Activated T-helper 1 cell treated with anti-CD3 and anti-CD28 coated beads, Interleukin-2, amount 50 U/mL, for 16 hours (primary cell): Measurements from ENCODE around the gene CA10.

Experiments
- DNase-seq, 2 donors: peaks; one replicate each; pipeline ENCODE4 v3.0.0-alpha.2; 2020; ENCODE audit warnings: low read depth in 1 of 2, low spot score in 1 of 2

CA10 gene

DNA sequence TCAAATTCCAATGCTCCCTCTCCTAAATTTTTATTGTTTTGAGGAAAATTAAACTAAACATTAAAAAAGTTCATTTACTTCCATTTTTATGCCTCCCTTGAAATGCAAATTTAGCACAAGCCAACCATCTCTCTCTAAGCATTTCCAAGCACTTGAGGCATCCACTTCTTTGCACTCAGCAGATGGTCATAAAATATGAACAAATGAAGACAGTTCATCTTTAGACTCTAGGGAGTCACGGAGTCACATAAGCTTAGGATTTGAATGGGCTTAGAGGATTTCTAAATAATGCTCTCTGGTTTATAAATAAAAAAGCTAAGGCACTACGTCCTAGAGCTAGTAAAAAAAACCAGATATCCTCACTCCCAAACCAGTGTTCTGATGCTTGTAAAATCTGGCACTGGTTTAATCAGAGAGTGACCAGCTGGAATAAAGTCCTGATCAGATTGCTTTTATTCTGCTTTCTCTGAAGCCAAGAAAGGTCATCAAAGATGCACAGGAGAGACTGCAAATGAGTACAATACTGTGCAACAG lies 204.2 kb downstream of the CA10 start:
- DNase-seq = no peak

DNA sequence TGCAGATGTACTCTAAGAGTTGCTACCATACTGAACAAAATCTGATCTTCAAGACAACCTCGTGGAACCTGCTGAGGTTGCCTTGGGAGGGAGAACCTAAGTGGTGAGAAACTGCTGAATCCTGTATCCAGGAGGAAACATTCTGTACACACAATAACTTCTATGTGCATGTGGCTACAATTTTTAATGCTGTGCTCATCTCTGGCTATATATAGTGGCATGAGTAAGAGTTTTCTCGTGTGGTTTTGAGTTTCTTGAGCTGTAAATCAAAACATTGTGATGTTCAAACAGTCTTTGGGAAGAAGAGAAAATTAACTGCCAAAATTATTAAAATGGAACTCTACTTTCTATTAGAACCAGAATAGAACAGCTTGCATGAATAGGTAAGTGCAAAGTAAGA lies 206.8 kb downstream of the CA10 start:
- DNase-seq = no peak

DNA sequence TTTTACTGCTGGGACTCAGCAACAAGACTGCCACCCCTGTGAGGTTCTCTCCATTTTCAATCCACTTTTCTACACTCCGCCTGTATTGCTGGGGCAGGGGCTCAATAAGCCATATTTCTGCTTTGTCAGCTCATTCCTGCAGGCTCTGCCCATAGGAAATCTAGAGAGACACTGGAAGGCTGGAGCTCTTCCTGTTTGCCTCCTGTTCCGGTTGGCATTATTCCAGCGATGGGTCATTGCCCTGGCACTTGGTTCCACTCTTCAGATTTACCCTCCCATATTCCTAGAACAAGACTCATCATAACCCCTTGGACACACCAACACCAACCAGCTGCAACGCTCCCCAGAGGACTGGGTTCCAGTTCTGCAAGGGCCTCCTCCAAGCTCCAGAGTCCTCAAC lies 210.4 kb downstream of the CA10 start:
- no peak for DNase-seq

DNA sequence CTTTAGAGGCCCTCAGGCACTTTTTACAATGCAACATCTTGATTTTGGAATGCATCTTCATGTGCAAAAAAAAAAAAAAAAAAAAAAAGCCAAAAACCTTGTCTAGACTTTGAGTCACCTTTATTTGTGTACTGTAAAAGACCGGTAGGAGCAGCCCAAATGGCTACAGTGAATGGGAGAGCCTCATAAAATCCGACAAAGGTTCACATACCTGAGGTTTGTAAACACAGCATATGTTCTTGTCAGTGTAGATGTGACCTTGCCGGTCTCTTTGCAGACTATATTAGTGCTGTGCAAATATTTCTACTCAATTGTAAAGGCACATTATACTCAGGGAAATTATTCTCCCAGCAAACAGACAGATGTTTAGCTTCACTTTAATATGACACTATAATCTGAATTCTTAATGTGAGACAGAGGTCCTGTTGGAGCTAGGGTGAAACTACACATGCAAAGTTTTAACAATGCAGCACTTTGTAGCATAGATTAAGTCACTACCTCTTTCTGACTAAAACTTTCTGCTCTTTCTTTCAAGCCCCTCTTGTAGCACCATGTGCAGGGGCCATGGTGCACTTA lies 211.3 kb downstream of the CA10 start:
- DNase-seq = no peak

DNA sequence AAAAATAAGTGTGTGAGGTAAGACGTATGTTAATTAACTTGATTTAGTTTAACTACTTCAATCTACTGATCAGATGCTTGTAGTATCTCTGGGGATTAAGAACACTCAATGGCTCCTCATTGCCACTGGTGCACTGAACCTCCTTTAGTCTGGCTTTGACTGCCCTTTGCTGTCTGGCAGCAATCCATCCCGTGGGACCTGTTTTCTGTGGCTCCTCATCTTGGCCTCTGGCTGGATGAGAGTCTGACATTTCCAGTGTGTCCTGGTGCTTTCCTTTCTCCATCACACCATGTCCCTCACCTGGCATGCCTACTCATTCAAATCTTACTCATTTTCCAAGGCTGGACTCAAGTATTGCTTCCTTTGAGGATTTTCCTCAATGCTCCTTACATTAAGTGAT lies 212.2 kb downstream of the CA10 start:
- DNase-seq = no peak

DNA sequence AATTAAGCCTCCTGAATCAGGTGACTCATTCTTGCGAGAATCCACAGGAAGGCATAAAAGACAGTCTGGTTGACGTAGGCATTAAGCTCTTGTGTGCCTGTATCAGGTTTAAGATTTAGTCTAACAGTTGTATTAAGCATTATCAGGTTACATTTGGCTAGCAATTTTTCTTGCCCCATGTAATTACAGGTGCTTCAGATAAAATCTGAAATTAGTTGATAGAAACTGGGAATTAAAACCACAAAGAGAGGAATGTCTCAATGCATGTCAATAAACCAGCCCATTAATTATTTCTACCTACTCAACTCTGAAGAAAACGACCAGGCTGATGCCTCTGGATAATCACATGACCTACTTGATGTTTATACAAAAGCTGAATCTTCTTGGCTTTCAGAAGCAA lies 217.2 kb downstream of the CA10 start:
- DNase-seq = no peak

DNA sequence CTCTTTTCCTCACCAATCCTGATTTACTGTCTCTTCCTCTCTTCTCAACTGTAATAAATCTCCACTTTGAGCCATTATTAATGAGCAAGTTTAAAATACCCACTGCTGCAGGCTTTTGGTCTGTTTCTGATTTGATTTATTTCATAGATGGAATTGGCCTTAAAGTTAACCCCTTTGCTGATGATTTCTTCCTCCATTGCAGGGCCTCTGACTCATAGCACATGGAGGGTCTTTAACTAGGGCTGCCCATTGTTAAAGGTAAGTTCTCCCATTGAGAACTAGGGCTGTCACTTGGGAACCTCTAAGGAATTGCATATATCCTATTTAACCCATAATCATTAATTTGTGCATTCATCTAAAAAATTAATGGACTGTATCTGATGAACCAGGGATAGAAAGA lies 221.2 kb downstream of the CA10 start:
- no peak for DNase-seq

DNA sequence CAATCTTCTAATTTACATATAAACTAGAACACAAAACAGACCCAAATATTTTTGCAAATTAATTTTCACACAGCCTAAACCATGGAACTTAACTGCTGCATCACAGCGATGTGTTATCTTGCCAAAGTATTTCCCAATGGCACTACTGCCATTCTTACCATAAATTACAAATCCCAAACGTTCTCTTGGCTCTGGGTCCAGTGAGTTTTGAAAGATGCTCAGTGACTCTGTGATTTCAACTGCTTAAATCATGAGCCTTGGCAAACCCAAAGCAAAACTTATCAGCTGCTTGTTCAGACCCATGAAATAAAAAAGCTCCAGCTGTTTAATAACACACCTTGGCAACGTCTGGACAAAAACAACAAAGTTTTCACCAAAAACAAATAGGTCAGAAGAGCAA lies 223.0 kb downstream of the CA10 start:
- no peak for DNase-seq

DNA sequence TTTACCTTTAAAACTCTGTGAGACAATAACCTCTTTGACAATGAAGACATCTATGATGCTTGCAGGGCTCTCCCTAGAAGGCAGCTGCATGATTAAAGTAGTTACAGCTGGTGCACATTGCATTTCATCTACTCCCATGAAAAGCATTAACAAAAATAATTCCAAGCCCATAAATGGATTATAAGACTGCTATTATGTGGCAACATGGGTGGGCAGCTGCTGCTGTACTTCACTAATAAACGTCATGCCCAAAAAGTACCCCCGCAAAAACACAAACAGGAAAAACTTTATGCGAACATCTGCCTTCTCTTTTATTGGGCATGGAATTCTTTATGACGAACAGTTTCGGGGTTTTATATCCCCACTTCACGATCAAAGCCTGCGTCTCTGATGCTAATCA lies 224.9 kb downstream of the CA10 start:
- DNase-seq = no peak

DNA sequence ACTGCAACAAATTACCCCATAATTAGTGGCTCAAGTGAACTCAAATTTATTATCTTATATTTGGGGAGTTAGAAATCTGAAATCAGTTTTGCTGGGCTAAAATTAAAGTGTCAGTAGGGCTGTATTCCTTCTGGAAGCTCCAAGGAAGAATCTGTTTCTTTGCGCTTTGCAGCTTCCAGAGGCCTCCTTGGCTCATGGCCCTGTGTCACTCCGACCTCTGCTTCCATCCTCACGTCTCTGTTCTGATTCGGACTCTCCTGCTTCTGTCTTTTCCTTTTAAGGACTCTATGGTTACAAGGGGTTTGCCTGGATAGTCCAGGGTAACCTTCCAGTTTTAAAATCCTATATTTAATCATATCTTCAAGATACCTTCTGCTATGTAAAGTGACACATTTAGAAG lies 232.1 kb downstream of the CA10 start:
- DNase-seq = no peak

DNA sequence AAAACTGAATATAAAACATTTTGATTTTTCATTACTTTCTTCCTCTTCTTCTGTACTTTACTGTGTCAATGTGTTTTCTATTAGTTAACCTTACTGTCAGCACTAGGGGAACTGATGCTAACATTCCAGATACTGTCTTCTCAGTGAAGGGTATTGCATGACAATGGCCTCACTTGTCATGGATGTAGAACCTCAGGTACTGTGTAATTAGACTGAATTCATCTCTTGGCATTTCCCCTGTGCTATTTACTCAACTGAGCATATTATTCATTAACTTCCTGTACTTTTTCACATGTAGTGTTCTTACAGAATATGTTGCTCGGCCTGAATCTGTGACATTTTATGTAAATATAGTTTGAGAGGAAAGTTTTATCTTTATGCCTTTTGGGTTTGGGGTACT lies 237.0 kb downstream of the CA10 start:
- no peak for DNase-seq

DNA sequence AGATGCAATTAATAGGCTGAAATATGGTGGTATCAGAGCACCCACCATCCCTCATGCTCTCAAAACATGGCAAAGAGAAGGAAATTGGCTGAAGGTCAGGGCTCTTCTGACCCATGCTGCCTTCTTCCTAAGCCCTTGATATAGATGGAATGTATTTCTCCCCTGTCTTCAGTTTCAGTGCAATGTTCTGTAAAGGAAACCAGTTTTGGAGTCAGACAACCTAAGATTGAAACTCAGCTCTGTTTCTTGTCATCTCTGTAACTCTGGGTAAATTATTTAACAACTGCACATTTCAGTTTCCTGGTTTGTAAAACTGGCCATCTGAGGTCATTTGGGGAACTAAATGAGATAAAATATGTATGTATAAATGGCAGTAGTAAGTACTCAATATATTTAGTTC lies 243.9 kb downstream of the CA10 start:
- DNase-seq = no peak

DNA sequence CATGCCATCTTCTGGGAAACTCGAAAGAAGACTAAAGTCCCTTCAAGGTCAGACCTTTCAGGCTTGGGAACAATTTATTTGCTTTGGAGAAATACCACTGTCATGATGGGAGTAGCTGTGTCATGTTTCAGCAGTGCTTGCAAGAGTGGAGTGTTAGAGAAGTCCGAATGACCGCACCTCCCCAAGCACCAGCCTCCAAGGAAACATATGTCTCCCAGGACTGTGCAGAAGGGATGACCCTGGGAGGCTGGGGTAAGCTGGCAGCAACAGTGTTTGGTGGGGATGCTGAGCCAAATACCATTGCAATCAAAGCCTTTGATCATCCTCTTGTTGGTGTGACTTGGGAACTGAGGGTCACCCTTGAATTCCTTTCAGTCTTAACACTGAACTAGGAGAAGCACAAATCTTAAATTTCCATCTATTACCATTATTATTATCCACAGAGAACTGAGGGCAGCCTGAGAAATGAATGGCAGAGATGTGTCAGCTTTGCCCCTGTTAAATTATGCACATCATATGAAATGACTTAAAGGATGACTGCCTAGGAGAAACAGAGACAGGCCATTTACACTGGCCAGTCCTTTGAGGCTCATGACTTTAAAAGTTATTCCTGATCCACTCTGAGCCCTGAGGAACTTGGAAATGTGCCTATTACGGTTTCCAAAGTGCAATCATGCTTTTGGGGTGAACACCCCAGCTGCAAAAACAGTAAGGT lies 244.9 kb downstream of the CA10 start:
- no peak for DNase-seq

DNA sequence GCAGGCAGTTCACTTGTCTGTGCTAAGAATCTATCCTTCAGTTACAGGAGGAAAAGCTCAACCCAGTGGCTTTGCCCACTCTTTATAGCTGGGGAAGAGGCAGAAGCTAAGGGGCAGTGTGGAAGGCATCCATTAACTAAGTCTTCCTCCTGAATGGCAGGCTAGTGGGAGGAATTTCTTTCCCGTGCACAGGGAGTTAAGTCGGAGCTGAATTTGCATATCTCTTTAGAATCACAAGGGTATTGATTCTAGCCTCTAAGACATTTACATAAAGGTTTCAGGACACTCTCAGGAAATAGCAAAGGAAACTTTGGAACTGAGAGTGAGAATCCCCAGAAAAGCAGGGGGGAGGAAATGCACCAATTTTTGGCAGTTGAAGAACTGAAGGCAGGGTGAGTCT lies 245.6 kb downstream of the CA10 start:
- DNase-seq = no peak

DNA sequence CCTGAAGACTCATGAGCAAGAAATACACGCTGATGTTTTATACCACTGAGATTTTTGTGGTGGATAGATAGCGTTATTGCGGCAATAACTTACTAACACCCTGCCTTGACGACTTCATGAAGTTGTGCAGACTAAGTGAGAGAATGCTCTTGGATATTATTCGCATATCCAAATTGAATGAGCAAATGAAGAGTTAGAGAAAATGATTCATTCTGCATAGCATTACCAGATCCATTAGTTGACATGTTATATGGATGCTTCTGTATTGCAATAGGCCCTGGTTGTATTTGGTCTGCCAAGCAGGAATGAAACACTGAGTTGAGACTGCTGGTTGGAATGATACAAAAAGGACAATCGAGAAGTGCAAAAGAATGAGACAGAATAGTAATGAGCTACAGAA lies 247.3 kb downstream of the CA10 start:
- DNase-seq = no peak

DNA sequence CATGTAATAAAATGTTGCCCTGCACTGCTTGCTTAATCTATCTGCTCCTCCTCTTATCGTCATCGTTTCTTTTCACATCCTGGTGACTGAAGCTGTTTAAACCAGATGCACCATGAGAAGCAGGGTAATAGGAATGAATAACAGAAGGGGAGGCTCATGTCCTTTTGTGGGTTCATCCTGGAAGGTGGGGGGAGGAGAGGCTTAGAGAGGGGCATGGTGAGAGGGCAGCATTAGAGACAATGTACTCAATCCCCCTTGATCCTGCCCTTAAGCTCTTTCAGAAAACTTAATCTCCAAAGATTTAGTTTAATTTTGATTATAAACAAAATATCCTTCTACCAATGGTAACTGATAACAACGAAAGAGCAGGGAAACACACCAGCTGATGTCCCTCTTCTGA lies 248.5 kb downstream of the CA10 start:
- no peak for DNase-seq

DNA sequence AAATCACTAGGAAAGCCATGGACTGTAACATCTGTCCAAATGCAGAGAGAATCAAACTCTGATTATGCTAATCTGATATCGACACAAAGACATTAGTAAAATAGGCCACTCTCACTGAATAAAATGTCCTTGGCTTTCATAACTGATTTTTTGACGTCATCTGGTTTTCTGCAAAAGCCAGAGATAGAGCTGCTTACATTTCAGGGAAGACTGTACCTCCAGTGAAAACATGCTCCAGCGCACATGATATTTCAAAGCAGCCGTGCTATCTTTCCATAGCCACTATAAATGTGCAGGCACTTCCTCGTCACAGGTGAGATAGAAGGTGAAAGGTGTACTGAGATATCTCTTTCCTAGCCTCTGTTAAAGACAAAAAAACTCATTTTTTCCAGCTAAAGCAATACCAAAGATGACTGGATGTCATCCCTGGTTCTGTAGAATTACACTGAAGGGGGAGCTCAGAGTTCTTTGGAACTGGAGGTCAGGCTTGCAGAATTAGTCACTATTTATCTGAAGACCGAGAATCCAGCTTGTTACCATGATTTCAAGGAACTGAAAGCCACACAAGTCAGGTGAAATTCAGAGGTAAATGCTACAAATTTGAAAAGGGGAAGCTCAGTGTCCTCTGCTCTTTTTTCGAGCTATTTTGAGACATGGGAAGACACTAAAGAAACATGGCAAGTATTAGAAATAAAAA lies 249.5 kb downstream of the CA10 start:
- DNase-seq = no peak

DNA sequence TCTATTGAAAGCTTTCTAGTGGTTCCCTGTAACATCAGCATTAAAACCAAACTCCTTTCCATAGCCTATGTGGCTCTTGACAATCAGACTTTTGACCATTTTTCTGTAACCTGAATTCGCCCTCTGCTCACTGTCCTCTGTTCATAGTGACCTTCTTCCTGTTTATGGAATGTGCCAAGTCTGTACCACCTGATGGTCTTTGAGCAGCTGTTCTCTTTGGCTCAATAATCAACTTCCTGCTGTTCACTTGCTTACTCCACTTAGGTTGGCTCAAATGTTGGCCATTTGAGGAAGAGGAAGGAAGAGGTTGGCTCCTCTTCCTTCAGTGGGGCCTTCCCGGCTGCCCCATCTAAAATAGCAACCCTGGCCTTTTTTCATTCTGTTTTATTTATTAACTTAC lies 251.5 kb downstream of the CA10 start:
- DNase-seq = no peak

DNA sequence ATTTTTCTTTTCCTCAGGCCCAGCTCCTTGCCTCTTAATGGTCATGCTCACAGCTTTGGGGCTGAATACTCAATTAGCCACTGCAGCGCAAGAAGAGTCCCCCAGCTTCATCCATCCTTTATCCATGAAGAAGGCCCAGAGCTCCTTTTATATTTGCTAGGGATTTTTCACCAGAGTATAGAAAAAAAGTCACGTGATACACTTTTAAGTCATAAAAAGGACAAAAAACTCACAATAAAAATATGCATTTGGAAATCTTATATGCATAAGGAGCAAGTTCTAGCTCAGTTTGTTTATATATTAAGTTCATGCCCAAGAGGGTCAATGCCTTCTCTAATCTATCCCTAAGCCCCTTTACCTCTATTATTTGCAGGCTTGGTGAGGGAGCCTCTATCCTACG lies 254.1 kb downstream of the CA10 start:
- no peak for DNase-seq

DNA sequence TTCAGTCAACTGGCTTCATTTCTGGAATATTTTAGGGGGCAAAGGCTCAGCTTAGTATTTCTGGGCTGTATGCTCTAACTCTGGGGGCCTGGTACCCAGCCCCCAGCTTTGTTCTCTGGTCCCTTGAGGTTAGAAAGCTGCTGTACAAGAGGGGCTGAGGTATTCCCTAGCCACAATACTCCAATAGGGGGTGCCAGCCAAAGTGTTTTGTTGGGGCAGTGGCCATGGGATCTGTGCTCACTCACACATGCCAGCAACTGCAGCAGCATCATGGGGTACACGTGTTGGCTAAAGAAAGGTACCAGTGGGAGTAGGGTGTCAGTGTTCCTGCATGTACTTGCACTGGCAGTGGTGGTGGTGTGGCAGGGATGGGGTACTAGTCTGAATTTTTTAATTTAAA lies 257.3 kb downstream of the CA10 start:
- no peak for DNase-seq

DNA sequence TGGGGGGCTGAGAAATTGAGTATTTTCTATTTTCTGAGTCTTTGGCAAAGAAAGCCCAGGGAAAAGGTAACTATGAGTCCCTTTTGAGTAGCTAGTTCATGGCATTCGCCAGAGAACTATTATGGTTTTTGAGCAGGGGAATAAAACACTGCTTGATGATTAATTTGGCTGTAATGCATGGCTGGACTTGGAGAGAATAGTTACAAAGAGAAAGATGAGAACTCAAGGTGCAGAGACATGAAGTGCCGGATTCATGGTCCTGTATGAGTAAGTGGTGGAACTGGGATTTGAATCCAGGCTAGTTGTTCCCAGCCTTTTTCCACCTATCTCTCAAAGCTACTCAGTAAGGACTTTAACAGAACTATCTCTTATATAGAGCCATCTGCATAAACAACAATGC lies 266.6 kb downstream of the CA10 start:
- no peak for DNase-seq

DNA sequence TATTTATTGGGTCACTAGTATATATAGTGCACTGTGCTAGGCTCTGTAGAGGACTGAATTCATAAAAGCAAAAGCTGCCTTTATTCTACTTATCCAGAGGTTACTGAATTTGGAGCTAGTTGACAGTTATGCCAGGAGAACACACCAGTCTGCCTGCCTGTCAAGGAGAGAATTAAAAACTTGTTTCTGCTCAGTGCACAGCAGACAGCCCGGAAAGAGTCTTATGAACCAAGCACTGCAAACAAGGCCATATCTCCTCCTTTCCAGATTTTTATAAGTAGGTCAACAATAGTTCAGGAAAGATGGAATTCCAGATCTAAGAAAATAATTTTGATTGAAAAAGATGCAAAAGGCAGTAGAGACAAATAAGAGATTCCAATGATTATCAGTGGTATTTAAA lies 267.8 kb downstream of the CA10 start:
- no peak for DNase-seq

DNA sequence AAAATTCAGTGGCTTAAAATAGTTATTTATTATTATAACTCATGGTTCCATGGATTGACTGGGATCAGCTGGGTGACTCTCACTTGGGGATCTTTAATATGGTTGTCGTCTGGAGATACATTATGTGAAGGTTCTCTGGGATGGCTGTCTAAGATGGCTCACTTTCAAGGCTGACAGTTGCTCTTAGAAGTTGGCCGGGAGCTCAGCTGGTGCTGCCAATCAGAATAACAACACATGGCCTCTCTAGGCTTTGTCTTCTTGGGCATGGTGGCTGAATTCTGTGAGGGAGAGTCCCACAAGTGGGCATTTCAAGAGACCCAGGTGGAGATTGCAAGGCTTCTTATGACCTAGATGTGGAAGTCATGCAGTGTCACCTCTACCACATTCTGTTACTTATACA lies 269.7 kb downstream of the CA10 start:
- DNase-seq = no peak
